K562 (cell line): ENCODE results near the gene LRMDA. TPM values are rescaled to one million over a fixed set of nuclear protein-coding genes. Genes with fewer than 3 reads are reported as not detected.

Experiments
- ATAC-seq: fragments of 200-7000 bp; cut with Tn5 transposase; 3 replicates; pipeline ENCODE4 v1.9.1; 2020; ENCODE audit warnings: moderate library complexity
- BruUV-seq: library from RNA; stranded (reverse); fragments of 400-500 nt; replicated peaks from 2 replicates; lab custom pipeline; 2021; lab: Mats Ljungman, UMichigan
- CTCF ChIA-PET: fragments of 300-600 bp; formaldehyde crosslinking; extraction: SDS; loops from one replicate; lab custom pipeline; 2021; ENCODE audit warnings: low intra/inter-chr PET ratio; lab: Yijun Ruan, JAX
- POLR2A ChIA-PET: fragments of 300-600, 350-650 bp; sonication (Branson Sonifier 250); formaldehyde crosslinking; extraction: SDS; loops from one replicate; lab custom pipeline; 2021; ENCODE audit warnings: antibody characterized with exemption, inconsistent platforms; lab: Yijun Ruan, JAX
- DNase-seq, 4 experiments: peaks; one replicate each; pipeline versions ENCODE4 v3.0.0 to v3.0.0-alpha.2; 2011 to 2018; ENCODE audit warnings: low spot score in 3 of 4, mixed read lengths in 3 of 4; ENCODE audit errors: extremely low read depth in 1 of 4
- FAIRE-seq: peaks from 2 replicates; lab custom pipeline; 2011; peaks lifted over from hg19 to GRCh38; lab: Jason Lieb, UNC
- H2AFZ ChIP-seq: 2 replicates; pipeline ENCODE4 v1.6.0; 2011; ENCODE audit warnings: low read depth, low read length, control low read depth, inconsistent platforms
- H3K27ac ChIP-seq: fragments of 200-600 bp; 3 replicates; pipeline ENCODE4 v1.8.0; 2011; ENCODE audit warnings: low read depth, mild to moderate bottlenecking, control low read depth, inconsistent platforms, low read length, moderate library complexity, mixed read lengths; ENCODE audit errors: extremely low read depth
- H3K27me3 ChIP-seq, 2 experiments: fragments of 300-600 bp in 1 of 2; 2 replicates in 1 of 2; 3 replicates in 1 of 2; pipeline versions ENCODE4 v1.6.0 to v1.8.0; 2011; ENCODE audit warnings: inconsistent platforms in 2 of 2, low read length in 2 of 2, mild to moderate bottlenecking in 1 of 2, mixed read lengths in 1 of 2, moderate library complexity in 1 of 2; ENCODE audit not compliant: control insufficient read depth in 2 of 2, insufficient read depth in 2 of 2
- H3K36me3 ChIP-seq: fragments of 300-600 bp; 3 replicates; pipeline ENCODE4 v1.8.0; 2011; ENCODE audit warnings: mild to moderate bottlenecking, low read length, inconsistent platforms; ENCODE audit not compliant: control insufficient read depth, insufficient read depth
- H3K4me1 ChIP-seq, 2 experiments: fragments of 200-600 bp in 1 of 2; replicated peaks in 1 of 2; 2 replicates in 1 of 2; 3 replicates in 1 of 2; pipeline versions ENCODE4 v1.5.1 to v1.8.0; 2011; ENCODE audit warnings: inconsistent platforms in 2 of 2, low read length in 2 of 2, mild to moderate bottlenecking in 1 of 2, mixed read lengths in 1 of 2, moderate library complexity in 1 of 2; ENCODE audit not compliant: control insufficient read depth in 2 of 2, insufficient read depth in 2 of 2
- H3K4me2 ChIP-seq: 2 replicates; pipeline ENCODE4 v1.6.1; 2011; ENCODE audit warnings: low read length, control low read depth, inconsistent platforms, mixed read lengths; ENCODE audit not compliant: insufficient read depth
- H3K4me3 ChIP-seq: fragments of 200-600 bp; sonication (generic), shearing (Covaris generic); 2 replicates; pipeline ENCODE4 v1.5.1; 2016; ENCODE audit warnings: control low read depth, inconsistent platforms
- H3K79me2 ChIP-seq: fragments of 200-600 bp; 3 replicates; pipeline ENCODE4 v1.8.0; 2011; ENCODE audit warnings: low read length, inconsistent platforms; ENCODE audit not compliant: control insufficient read depth, insufficient read depth
- H3K9ac ChIP-seq, 2 experiments: 2 replicates each; pipeline versions ENCODE4 v1.6.0 to v1.6.1; 2011; ENCODE audit warnings: low read depth in 2 of 2, low read length in 2 of 2, control low read depth in 1 of 2, inconsistent platforms in 1 of 2, mild to moderate bottlenecking in 1 of 2, mixed read lengths in 1 of 2; ENCODE audit not compliant: insufficient read depth in 1 of 2
- H3K9me1 ChIP-seq: one replicate; pipeline ENCODE4 v1.6.0; 2011; ENCODE audit warnings: inconsistent platforms, mild to moderate bottlenecking, low read length, moderate library complexity; ENCODE audit not compliant: control insufficient read depth, insufficient read depth
- H3K9me3 ChIP-seq: replicated peaks from 2 replicates; pipeline ENCODE4 v1.5.1; 2011; ENCODE audit warnings: low read depth, low read length, inconsistent platforms; ENCODE audit not compliant: control insufficient read depth, insufficient read depth
- H4K20me1 ChIP-seq: replicated peaks from 2 replicates; pipeline ENCODE4 v1.6.1; 2011; ENCODE audit warnings: low read length, inconsistent platforms, mixed read lengths; ENCODE audit not compliant: control insufficient read depth, insufficient read depth
- BCOR ChIP-seq: fragments of 450-650 bp; IDR thresholded peaks from 2 replicates; pipeline ENCODE4 v1.6.1; 2016
- CEBPG ChIP-seq, 3 experiments: fragments of 200-800 bp in 1 of 3; sonication (Bioruptor generic) in 1 of 3; sonication (generic) in 1 of 3; formaldehyde crosslinking in 1 of 3; IDR thresholded peaks in 2 of 3; conservative IDR thresholded peaks in 1 of 3; 2 replicates each; pipeline versions ENCODE4 v1.6.1 to v1.8.0; 2016 to 2022; ENCODE audit warnings: missing compliant biosample characterization in 2 of 3, missing genetic modification characterization in 2 of 3, mild to moderate bottlenecking in 1 of 3, missing genetic modification reagents in 1 of 3
- CEBPZ ChIP-seq: fragments of 150-350 bp; IDR thresholded peaks from 2 replicates; pipeline ENCODE4 v1.6.1; 2014; ENCODE audit warnings: low read depth, mild to moderate bottlenecking, low read length, borderline replicate concordance
- CSDE1 ChIP-seq, 2 experiments: fragments of 450-650 bp; IDR thresholded peaks; 2 replicates each; pipeline ENCODE4 v1.6.1; 2016; ENCODE audit warnings: mild to moderate bottlenecking in 1 of 2
- ETS2 ChIP-seq: IDR thresholded peaks from 2 replicates; pipeline ENCODE4 v1.6.1; 2016; ENCODE audit warnings: borderline replicate concordance, missing genetic modification characterization, mild to moderate bottlenecking, moderate library complexity, missing compliant biosample characterization; ENCODE audit not compliant: poor library complexity, severe bottlenecking
- FOXA1 ChIP-seq: fragments of 450-650 bp; IDR thresholded peaks from 2 replicates; pipeline ENCODE4 v1.6.1; 2016; ENCODE audit warnings: mild to moderate bottlenecking, borderline replicate concordance
- NFXL1 ChIP-seq: fragments of 450-650 bp; formaldehyde crosslinking; IDR thresholded peaks from 2 replicates; pipeline ENCODE4 v1.4.0; 2021; ENCODE audit warnings: mild to moderate bottlenecking
- SMARCA4 ChIP-seq: fragments of 450-650 bp; IDR thresholded peaks from 2 replicates; pipeline ENCODE4 v1.6.1; 2016
- SNAPC5 ChIP-seq: fragments of 250-450 bp; sonication (Bioruptor Pico); IDR thresholded peaks from 2 replicates; pipeline ENCODE4 v1.8.0; 2021; ENCODE audit warnings: moderate library complexity, mild to moderate bottlenecking, inconsistent platforms
- TCF7 ChIP-seq: sonication (generic); IDR thresholded peaks from 2 replicates; pipeline ENCODE4 v1.6.1; 2016; ENCODE audit warnings: antibody characterized with exemption, borderline replicate concordance
- TFAM ChIP-seq: fragments of 250-450 bp; sonication (Bioruptor Pico); conservative IDR thresholded peaks from 2 replicates; pipeline ENCODE4 v1.5.0; 2021; ENCODE audit warnings: mild to moderate bottlenecking, moderate library complexity
- ZFP36 ChIP-seq: fragments of 150-350 bp; IDR thresholded peaks from 2 replicates; pipeline ENCODE4 v1.6.1; 2018; ENCODE audit warnings: low read length, low read depth; ENCODE audit not compliant: partially characterized antibody
- ZNF583 ChIP-seq: fragments of 250-450 bp; sonication (Bioruptor Pico); IDR thresholded peaks from 2 replicates; pipeline ENCODE4 v1.4.0; 2020
- ZNF79 ChIP-seq: fragments of 250-450 bp; sonication (Bioruptor Pico); IDR thresholded peaks from 2 replicates; pipeline ENCODE4 v1.4.0; 2020; ENCODE audit warnings: low read depth, mild to moderate bottlenecking, moderate library complexity
- WGBS: fragments of 100-300 bp; shearing (Covaris generic); methylation state at CpG from one replicate; pipeline ENCODE4 v1.1.6; 2016; ENCODE audit warnings: low coverage, mixed read lengths; ENCODE audit not compliant: insufficient coverage; ENCODE audit errors: missing lambda C conversion rate; 5-methylcytosine and 5-hydroxymethylcytosine counted together
- in situ Hi-C: fragments of 300-500 bp; cut with MboI; formaldehyde crosslinking; loops from 4 replicates; pipeline ENCODE4 v1.15.0; 2018; ENCODE audit warnings: inconsistent platforms, mixed read lengths
- intact Hi-C: fragments of 100-400 bp; cut with micrococcal nuclease; formaldehyde crosslinking; loops from 2 replicates; pipeline ENCODE4 v1.14.2; 2022
- polyA plus RNA-seq, 8 experiments: library from polyadenylated mRNA; depleted of rRNA in 4 of 8; stranded (reverse) in 5 of 8; unstranded in 3 of 8; fragments of >200 nt; fragmentation: Nextera tagmentation in 2 of 8; fragmentation: Illumina TruSeq in 1 of 8; extraction: Ambion mirVana in 2 of 8; extraction: Trizol in 1 of 8; gene quantifications; 2 replicates each; pipeline versions ENCODE4 v1.2.1 to v1.2.3, GENCODE V29; 2011 to 2014; ENCODE audit warnings: inconsistent platforms in 1 of 8, missing spikeins in 1 of 8
- total RNA-seq, 7 experiments: library from RNA; depleted of rRNA in 6 of 7; stranded (reverse); fragments of >200 nt in 6 of 7; fragmentation: Illumina TruSeq in 2 of 7; extraction: Trizol in 2 of 7; gene quantifications; 2 replicates each; pipeline versions ENCODE4 v1.2.1 to v1.2.3, GENCODE V29; 2011 to 2021; ENCODE audit warnings: low replicate concordance in 1 of 7

Gene LRMDA
- total and polyA plus RNA-seq, 9 of the 15 experiments (the other 6 are each of a cell fraction or from before 2014, with no cell fraction given): 0.25 TPM; not detected in 8

- ATAC-seq: no peak
- DNase-seq: no peak
- POLR2A ChIA-PET: no interaction called here
These were observed 650.8 kb downstream of the LRMDA start for GRCh38 chr10:76082232-76082631.

More at GRCh38 chr10:76082232-76082631, 650.8 kb downstream of the LRMDA start:
- CTCF ChIA-PET: no interaction called here
- FAIRE-seq: no peak
- Histone ChIP-seq H4K20me1 (no peaks in the 10 kb centered on the region), H3K9me1 (no peaks in the 10 kb centered on the region), H3K36me3 (no peaks in the 10 kb centered on the region), H3K4me1 (no peaks in the 10 kb centered on the region), H3K27me3 (no peaks in the 10 kb centered on the region), H3K4me3 (no peak overlapping the region), H3K27ac (no peak overlapping the region), H3K79me2 (no peaks in the 10 kb centered on the region)
- intact Hi-C loops: no loop called here
- no TSS peak for BruUV-seq
- 2% methylated on average over 3 of the region's 3 CpGs for WGBS
- in situ Hi-C loops: no loop called here
- no peak for TF ChIP-seq CEBPG (CRISPR knock-in tag; IDR thresholded peaks at IDR 0.05)
- TF ChIP-seq CEBPG (tag; conservative IDR thresholded peaks at IDR 0.05 in 1 of 2, IDR thresholded peaks at IDR 0.05 in 1 of 2): no peak
- TF ChIP-seq SMARCA4: no peak
- no peak for TF ChIP-seq CSDE1 (IDR thresholded peaks at IDR 0.05)
- no peak for TF ChIP-seq FOXA1
- TF ChIP-seq SNAPC5 (CRISPR knock-in tag): no peak
- no peak for TF ChIP-seq NFXL1
- TF ChIP-seq ZNF583 (CRISPR knock-in tag): no peak
- no peak for TF ChIP-seq TCF7
- TF ChIP-seq CEBPZ: no peak
- no peak for TF ChIP-seq TFAM (CRISPR knock-in tag)
- no peak for TF ChIP-seq ETS2 (tag)
- no peak for TF ChIP-seq ZFP36
- TF ChIP-seq ZNF79 (CRISPR knock-in tag): no peak
- TF ChIP-seq BCOR: no peak
- TF ChIP-seq, all 486 proteins: peak for 0
- no peak overlapping the region for H3K9ac ChIP-seq
- no peaks in the 10 kb centered on the region for H3K9me3 ChIP-seq
- H2AFZ ChIP-seq: no peak overlapping the region
- no peak overlapping the region for H3K4me2 ChIP-seq
